H1 (cell line): ENCODE measurements around the gene MAP6D1. TPM values are rescaled to one million over a fixed set of nuclear protein-coding genes. Genes with fewer than 3 reads are reported as not detected.

Experiments used
- CTCF ChIA-PET: fragments of 300-600 bp; sonication (Branson Sonifier 250); formaldehyde crosslinking; loops from one replicate; lab custom pipeline; 2021; ENCODE audit not compliant: partially characterized antibody; lab: Charles Lee
- POLR2A ChIA-PET: fragments of 300-600 bp; sonication (Branson Sonifier 250); formaldehyde crosslinking; loops from one replicate; lab custom pipeline; 2021; ENCODE audit warnings: inconsistent platforms; ENCODE audit not compliant: partially characterized antibody; lab: Charles Lee
- DNase-seq, 2 experiments: peaks; one replicate each; pipeline versions ENCODE4 v3.0.0 to v3.0.0-alpha.2; 2010 to 2022; ENCODE audit warnings: low spot score in 2 of 2, low read depth in 1 of 2, mixed read lengths in 1 of 2
- FAIRE-seq: peaks from 2 replicates; lab custom pipeline; 2011; peaks lifted over from hg19 to GRCh38; lab: Jason Lieb, UNC
- H2AFZ ChIP-seq: 2 replicates; pipeline ENCODE4 v1.8.1; 2012; ENCODE audit warnings: low read length, inconsistent platforms
- H2AK5ac ChIP-seq: 2 replicates; pipeline ENCODE4 v1.6.1; 2013; ENCODE audit warnings: low read depth, low read length
- H2BK120ac ChIP-seq: replicated peaks from 2 replicates; pipeline ENCODE3; 2013; ENCODE audit warnings: low read depth, low read length, inconsistent platforms
- H2BK12ac ChIP-seq: 2 replicates; pipeline ENCODE4 v1.6.1; 2013; ENCODE audit warnings: low read depth, low read length
- H2BK15ac ChIP-seq: 2 replicates; pipeline ENCODE4 v1.6.1; 2013; ENCODE audit warnings: low read length
- H2BK20ac ChIP-seq: 2 replicates; pipeline ENCODE4 v1.6.1; 2013; ENCODE audit warnings: low read length
- H2BK5ac ChIP-seq: 2 replicates; pipeline ENCODE4 v1.6.1; 2013; ENCODE audit warnings: low read depth, low read length
- H3K14ac ChIP-seq: 2 replicates; pipeline ENCODE4 v1.6.1; 2013; ENCODE audit warnings: inconsistent platforms; ENCODE audit not compliant: insufficient read length
- H3K18ac ChIP-seq: 2 replicates; pipeline ENCODE4 v1.6.1; 2013; ENCODE audit warnings: low read length; ENCODE audit errors: extremely low read depth
- H3K23ac ChIP-seq: 2 replicates; pipeline ENCODE4 v1.6.1; 2013; ENCODE audit warnings: inconsistent platforms; ENCODE audit not compliant: insufficient read length
- H3K23me2 ChIP-seq: 2 replicates; pipeline ENCODE4 v1.6.1; 2013; ENCODE audit warnings: low read depth, low read length
- H3K27ac ChIP-seq: 2 replicates; pipeline ENCODE4 v1.6.1; 2011; ENCODE audit warnings: low read depth, low read length, inconsistent platforms
- H3K27me3 ChIP-seq, 4 experiments: replicated peaks in 1 of 4; 1 replicate in 1 of 4; 2 replicates in 3 of 4; pipeline versions ENCODE4 v1.6.1 to v1.8.1; 2011 to 2013; ENCODE audit warnings: low read length in 3 of 4, mild to moderate bottlenecking in 3 of 4, inconsistent platforms in 2 of 4, mixed read lengths in 2 of 4, moderate library complexity in 1 of 4; ENCODE audit not compliant: control insufficient read depth in 3 of 4, insufficient read depth in 3 of 4; ENCODE audit errors: extremely low read depth in 1 of 4
- H3K36me3 ChIP-seq, 4 experiments: 2 replicates each; pipeline versions ENCODE4 v1.6.1 to v1.8.1; 2011 to 2013; ENCODE audit warnings: mild to moderate bottlenecking in 4 of 4, low read length in 3 of 4, moderate library complexity in 2 of 4, control low read depth in 1 of 4, inconsistent platforms in 1 of 4; ENCODE audit not compliant: insufficient read depth in 4 of 4, control insufficient read depth in 2 of 4
- H3K4ac ChIP-seq: replicated peaks from 2 replicates; pipeline ENCODE3; 2013; ENCODE audit warnings: low read length, low read depth, mixed read lengths, inconsistent platforms; ENCODE audit not compliant: insufficient read length
- H3K4me1 ChIP-seq, 4 experiments: replicated peaks in 1 of 4; 1 replicate in 1 of 4; 2 replicates in 3 of 4; pipeline versions ENCODE4 v1.6.1 to v1.8.1; 2011 to 2013; ENCODE audit warnings: low read length in 3 of 4, inconsistent platforms in 2 of 4, mixed read lengths in 1 of 4; ENCODE audit not compliant: insufficient read depth in 4 of 4, control insufficient read depth in 3 of 4
- H3K4me2 ChIP-seq, 2 experiments: 2 replicates each; pipeline versions ENCODE4 v1.6.1 to v1.8.1; 2011 to 2013; ENCODE audit warnings: low read depth in 2 of 2, low read length in 2 of 2, control low read depth in 1 of 2, inconsistent platforms in 1 of 2, mild to moderate bottlenecking in 1 of 2; ENCODE audit not compliant: insufficient read depth in 1 of 2
- H3K4me3 ChIP-seq, 4 experiments: fragments of 200-600, 300-600 bp in 1 of 4; sonication (generic), shearing (Covaris generic), sonication (Bioruptor Twin) in 1 of 4; 2 replicates each; pipeline versions ENCODE4 v1.5.1 to v1.8.1; 2011 to 2016; ENCODE audit warnings: low read length in 4 of 4, low read depth in 3 of 4, control low read depth in 2 of 4, inconsistent platforms in 2 of 4, mild to moderate bottlenecking in 2 of 4, mixed read lengths in 1 of 4, moderate library complexity in 1 of 4; ENCODE audit not compliant: insufficient read depth in 2 of 4; ENCODE audit errors: extremely low read depth in 1 of 4
- H3K56ac ChIP-seq: replicated peaks from 2 replicates; pipeline ENCODE3; 2013; ENCODE audit warnings: low read depth, mild to moderate bottlenecking, mixed read lengths, low read length, inconsistent platforms; ENCODE audit not compliant: insufficient read length
- H3K79me1 ChIP-seq: 2 replicates; pipeline ENCODE4 v1.6.1; 2013; ENCODE audit warnings: low read depth, low read length, control low read depth
- H3K79me2 ChIP-seq, 2 experiments: 2 replicates each; pipeline versions ENCODE4 v1.6.1 to v1.8.1; 2012 to 2013; ENCODE audit warnings: low read length in 2 of 2, mild to moderate bottlenecking in 2 of 2, inconsistent platforms in 1 of 2; ENCODE audit not compliant: insufficient read depth in 2 of 2, control insufficient read depth in 1 of 2
- H3K9ac ChIP-seq, 4 experiments: replicated peaks in 1 of 4; 1 replicate in 1 of 4; 2 replicates in 3 of 4; pipeline versions ENCODE4 v1.6.1 to v1.8.1; 2011 to 2013; ENCODE audit warnings: low read depth in 3 of 4, low read length in 3 of 4, control low read depth in 2 of 4, mild to moderate bottlenecking in 2 of 4, moderate library complexity in 2 of 4, inconsistent platforms in 1 of 4; ENCODE audit errors: extremely low read depth in 1 of 4
- H3K9me3 ChIP-seq, 2 experiments: 2 replicates each; pipeline versions ENCODE4 v1.6.1 to v1.8.1; 2012 to 2013; ENCODE audit warnings: mild to moderate bottlenecking in 2 of 2, moderate library complexity in 2 of 2, control low read depth in 1 of 2, inconsistent platforms in 1 of 2, low read depth in 1 of 2, low read length in 1 of 2, mixed read lengths in 1 of 2; ENCODE audit not compliant: insufficient read depth in 2 of 2
- H4K20me1 ChIP-seq, 2 experiments: replicated peaks in 1 of 2; 2 replicates each; pipeline versions ENCODE3 to v1.8.1; 2011 to 2013; ENCODE audit warnings: inconsistent platforms in 2 of 2, low read length in 2 of 2, mild to moderate bottlenecking in 1 of 2; ENCODE audit not compliant: insufficient read depth in 2 of 2, control insufficient read depth in 1 of 2
- H4K5ac ChIP-seq: 2 replicates; pipeline ENCODE4 v1.6.1; 2013; ENCODE audit warnings: low read length, low read depth, mixed read lengths, inconsistent platforms; ENCODE audit not compliant: insufficient read length
- H4K8ac ChIP-seq: 2 replicates; pipeline ENCODE4 v1.8.0; 2013; ENCODE audit warnings: mild to moderate bottlenecking, moderate library complexity, low read length, inconsistent platforms; ENCODE audit not compliant: insufficient read depth; ENCODE audit errors: extremely low read depth
- H4K91ac ChIP-seq: replicated peaks from 2 replicates; pipeline ENCODE3; 2013; ENCODE audit warnings: low read length, mixed read lengths, inconsistent platforms; ENCODE audit not compliant: insufficient read length
- ASH2L ChIP-seq: fragments of 200-600, 300-600 bp; sonication (generic); IDR thresholded peaks from one replicate; pipeline ENCODE4 v1.7.1; 2017; ENCODE audit warnings: low read length
- CHD2 ChIP-seq: IDR thresholded peaks from 2 replicates; pipeline ENCODE4 v1.6.1; 2012; ENCODE audit warnings: low read length, improper control_type of control experiment
- GABPA ChIP-seq: IDR thresholded peaks from 2 replicates; pipeline ENCODE4 v1.6.1; 2011; ENCODE audit warnings: mild to moderate bottlenecking, low read length, moderate library complexity, borderline replicate concordance; ENCODE audit not compliant: insufficient read depth
- JUN ChIP-seq: IDR thresholded peaks from 2 replicates; pipeline ENCODE4 v1.6.1; 2011; ENCODE audit warnings: low read depth, mild to moderate bottlenecking, improper control_type of control experiment, low read length
- KDM4A ChIP-seq: IDR thresholded peaks from one replicate; pipeline ENCODE4 v1.7.1; 2012; ENCODE audit warnings: low read depth, mild to moderate bottlenecking, moderate library complexity, low read length, inconsistent platforms; ENCODE audit not compliant: severe bottlenecking
- KDM5A ChIP-seq: fragments of 200-600 bp; IDR thresholded peaks from 2 replicates; pipeline ENCODE4 v1.7.1; 2012; ENCODE audit warnings: mild to moderate bottlenecking, low read length, inconsistent platforms, mixed read lengths
- NRF1 ChIP-seq: IDR thresholded peaks from 2 replicates; pipeline ENCODE4 v1.6.1; 2011; ENCODE audit warnings: mild to moderate bottlenecking, low read depth, low read length, improper control_type of control experiment
- RBBP5 ChIP-seq: IDR thresholded peaks from 2 replicates; pipeline ENCODE4 v1.7.1; 2012; ENCODE audit warnings: low read depth, mild to moderate bottlenecking, inconsistent platforms, low read length, moderate library complexity, borderline replicate concordance
- RFX5 ChIP-seq: IDR thresholded peaks from 2 replicates; pipeline ENCODE4 v1.6.1; 2011; ENCODE audit warnings: low read depth, low read length, improper control_type of control experiment, borderline replicate concordance
- SIRT6 ChIP-seq: IDR thresholded peaks from one replicate; pipeline ENCODE4 v1.7.1; 2012; ENCODE audit warnings: low read length, inconsistent platforms
- SP4 ChIP-seq: IDR thresholded peaks from 2 replicates; pipeline ENCODE4 v1.6.1; 2012; ENCODE audit warnings: low read length, inconsistent platforms
- SUZ12 ChIP-seq: fragments of 200-600 bp; sonication (generic); IDR thresholded peaks from 2 replicates; pipeline ENCODE4 v1.6.1; 2012; ENCODE audit warnings: mild to moderate bottlenecking, inconsistent platforms, low read length, moderate library complexity, mixed read lengths
- TBP ChIP-seq: IDR thresholded peaks from 2 replicates; pipeline ENCODE4 v1.6.1; 2011; ENCODE audit warnings: low read depth, low read length, improper control_type of control experiment
- TCF12 ChIP-seq: IDR thresholded peaks from 2 replicates; pipeline ENCODE4 v1.6.1; 2011; ENCODE audit warnings: low read depth, mild to moderate bottlenecking, low read length
- WGBS, 2 experiments: shearing (Covaris generic) in 1 of 2; methylation state at CpG; one replicate each; pipeline versions ENCODE4 v1.1.6 to v1.1.7; 2013 to 2015; ENCODE audit warnings: low lambda C conversion rate in 2 of 2, mixed read lengths in 2 of 2, inconsistent platforms in 1 of 2, low coverage in 1 of 2, missing lambda C conversion rate in 1 of 2; ENCODE audit not compliant: insufficient replicate concordance in 2 of 2, insufficient coverage in 1 of 2, insufficient read length in 1 of 2; ENCODE audit errors: extremely low coverage in 1 of 2, missing lambda C conversion rate in 1 of 2; 5-methylcytosine and 5-hydroxymethylcytosine counted together
- polyA plus RNA-seq, 7 experiments: library from polyadenylated mRNA; depleted of rRNA in 3 of 7; stranded (reverse) in 5 of 7; unstranded in 2 of 7; fragments of >200 nt in 5 of 7; fragments of 200-250 nt in 2 of 7; gene quantifications; 1 replicate in 5 of 7; 2 replicates in 1 of 7; 4 replicates in 1 of 7; pipeline versions ENCODE4 v1.2.1 to v1.2.3, GENCODE V29; 2011 to 2013; ENCODE audit warnings: missing spikeins in 2 of 7, mixed read lengths in 2 of 7
- total RNA-seq: library from RNA; stranded (reverse); fragmentation: NEBNext Ultra II Directional; extraction: Animal tissue kit (Norgen Biotek cat#: 25700); gene quantifications from 2 replicates; pipeline ENCODE4 v1.2.1, GENCODE V29; 2021

MAP6D1 gene
- total and polyA plus RNA-seq, 2 of the 8 experiments (the other 6 are each of a cell fraction or from before 2014, with no cell fraction given) = 4.8 to 5.2 TPM

DNA sequence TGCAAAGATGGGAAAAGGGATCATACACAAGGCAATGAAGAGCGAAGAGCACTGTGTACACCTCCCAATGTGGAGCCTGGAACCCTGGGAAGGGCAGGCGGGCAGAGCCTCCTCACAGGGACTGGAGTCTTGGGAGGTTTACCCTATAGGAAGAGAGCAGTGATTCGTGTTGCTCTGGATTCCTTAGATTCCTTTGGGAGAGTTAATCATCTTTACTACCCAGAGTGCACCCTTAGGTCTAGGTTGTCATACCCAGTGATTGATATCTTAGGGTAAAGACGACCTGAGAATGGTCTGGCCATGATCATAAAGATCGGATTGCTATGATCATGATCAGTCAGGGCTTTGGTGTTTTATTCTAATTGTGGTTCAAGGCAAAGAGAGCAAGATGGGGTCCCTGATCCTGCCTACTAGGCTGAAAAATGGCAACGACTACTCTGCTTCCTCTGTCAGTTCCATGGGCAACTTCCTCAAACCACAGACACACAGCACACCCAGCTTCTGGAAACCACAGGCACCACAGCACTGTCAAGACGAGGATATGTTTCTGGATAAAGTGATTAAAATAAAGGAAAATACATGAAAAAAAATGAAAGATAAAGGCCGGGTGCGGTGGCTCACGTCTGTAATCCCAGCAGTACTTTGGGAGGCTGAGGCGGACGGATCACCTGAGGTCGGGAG is 20.4 kb upstream of the MAP6D1 start:
- H3K4me1 ChIP-seq = no peaks in the 10 kb centered on the region
- H3K79me1 ChIP-seq = no peaks in the 10 kb centered on the region
- H4K20me1 ChIP-seq = peaks cover 2 to 4% of the 10 kb centered on the region in 2 experiments
- H4K5ac ChIP-seq = no peak overlapping the region
- H3K4me3 ChIP-seq = no peak overlapping the region
- 88% methylated on average over 13 of the region's 13 CpGs; no CpG with 5 or more reads in 1 of the 2 experiments for WGBS, 2 experiments
- H3K23ac ChIP-seq = no peak overlapping the region
- H3K9me3 ChIP-seq = no peaks in the 10 kb centered on the region
- H3K14ac ChIP-seq = no peak overlapping the region
- no peak overlapping the region for H3K4ac ChIP-seq
- no peaks in the 10 kb centered on the region for H3K27me3 ChIP-seq
- H3K9ac ChIP-seq = no peak overlapping the region
- no peak overlapping the region for H2BK20ac ChIP-seq
- DNase-seq (no peak), FAIRE-seq (no peak)
- peaks cover 8 to 54% (median 28%) of the 10 kb centered on the region in 4 experiments; a peak in 7 of 8 replicates for H3K36me3 ChIP-seq
- H3K4me2 ChIP-seq = no peak overlapping the region
- H4K8ac ChIP-seq = no peak overlapping the region
- no peak overlapping the region for H2BK120ac ChIP-seq
- no peaks in the 10 kb centered on the region for H3K23me2 ChIP-seq
- H4K91ac ChIP-seq = no peak overlapping the region
- H3K56ac ChIP-seq = no peak overlapping the region
- no peak overlapping the region; the same call in 1 of the 2 replicates for H3K27ac ChIP-seq
- no peak overlapping the region for H2AFZ ChIP-seq
- ChIA-PET CTCF (no interaction called here), POLR2A (interaction anchor here (1.1 kb wide), 1 partner anchor 12 kb away, joined by 4 read pairs; no protein-coding TSS in a partner anchor)
- H2BK12ac ChIP-seq = no peak overlapping the region
- no peaks in the 10 kb centered on the region for H3K79me2 ChIP-seq
- no peak overlapping the region for H2BK5ac ChIP-seq
- H2BK15ac ChIP-seq = no peak overlapping the region
- no peak overlapping the region for H3K18ac ChIP-seq
- no peak overlapping the region for H2AK5ac ChIP-seq
- TF ChIP-seq NRF1 (no peak), SP4 (no peak), CHD2 (no peak), SIRT6 (no peak), ASH2L (no peak), SUZ12 (no peak), KDM4A (no peak), TCF12 (no peak), GABPA (no peak), TBP (no peak), JUN (no peak), RFX5 (no peak), KDM5A (no peak), RBBP5 (no peak)
